Naive B cell (primary cell): ENCODE data around the gene KAZN. TPM values are rescaled to one million over a fixed set of nuclear protein-coding genes. Genes with fewer than 3 reads are reported as not detected.
A peak's percentile ranks its signal among the peaks of the same experiment; 100 is the strongest.

Experiments
- ATAC-seq, 2 donors: fragments of 150-1000 bp; cut with Tn5 transposase; 2 replicates each; pipeline ENCODE4 v1.10.0; 2021; ENCODE audit warnings: low read depth in 2 of 2, mild to moderate bottlenecking in 2 of 2, moderate library complexity in 2 of 2
- DNase-seq: peaks from one replicate; pipeline ENCODE4 v3.0.0; 2022
- H3K27ac Mint-ChIP-seq, 6 donors: one replicate each; pipeline ENCODE4 v1.8.0; 2020 to 2022; ENCODE audit warnings: mild to moderate bottlenecking in 6 of 6, mixed read lengths in 6 of 6, moderate library complexity in 5 of 6, inconsistent platforms in 2 of 6
- H3K27me3 Mint-ChIP-seq, 3 donors: one replicate each; pipeline ENCODE4 v1.8.0; 2021 to 2022; ENCODE audit warnings: mixed read lengths in 3 of 3, mild to moderate bottlenecking in 1 of 3
- H3K36me3 Mint-ChIP-seq, 2 donors: one replicate each; pipeline ENCODE4 v1.8.0; 2020 to 2022; ENCODE audit warnings: mixed read lengths in 2 of 2, inconsistent platforms in 1 of 2, mild to moderate bottlenecking in 1 of 2
- H3K4me1 Mint-ChIP-seq, 3 donors: one replicate each; pipeline ENCODE4 v1.8.0; 2020 to 2022; ENCODE audit warnings: mixed read lengths in 3 of 3, inconsistent platforms in 1 of 3, mild to moderate bottlenecking in 1 of 3, moderate library complexity in 1 of 3
- H3K4me3 Mint-ChIP-seq, 8 donors: one replicate each; pipeline ENCODE4 v1.8.0; 2020 to 2022; ENCODE audit warnings: mild to moderate bottlenecking in 8 of 8, mixed read lengths in 8 of 8, moderate library complexity in 8 of 8, inconsistent platforms in 2 of 8
- H3K9me3 Mint-ChIP-seq, 7 donors: one replicate each; pipeline ENCODE4 v1.8.0; 2020 to 2022; ENCODE audit warnings: mixed read lengths in 7 of 7, mild to moderate bottlenecking in 5 of 7, inconsistent platforms in 2 of 7, moderate library complexity in 1 of 7
- polyA plus RNA-seq, 6 donors: library from polyadenylated mRNA; unstranded; fragments of 300-500 nt; fragmentation: Illumina TruSeq; gene quantifications; one replicate each; pipeline ENCODE4 v1.2.3, GENCODE V29; 2021; ENCODE audit warnings: low read depth in 6 of 6

KAZN gene
- polyA plus RNA-seq, 6 donors from 2014 or later: 0.16 TPM; not detected in 5

GRCh38 chr1:15115542-15116330 lies 517.3 kb downstream of the KAZN start:
- no peaks in the 10 kb centered on the region for H3K36me3 Mint-ChIP-seq
- H3K27ac Mint-ChIP-seq: no peak overlapping the region
- ATAC-seq (no peak), DNase-seq (no peak)
- no peaks in the 10 kb centered on the region for H3K4me1 Mint-ChIP-seq
- no peak overlapping the region for H3K4me3 Mint-ChIP-seq
- peaks cover 0 to 5% (median 3%) of the 10 kb centered on the region in 3 donors for H3K27me3 Mint-ChIP-seq
- peaks cover 0 to 3% (median 0%) of the 10 kb centered on the region in 7 donors for H3K9me3 Mint-ChIP-seq

DNA sequence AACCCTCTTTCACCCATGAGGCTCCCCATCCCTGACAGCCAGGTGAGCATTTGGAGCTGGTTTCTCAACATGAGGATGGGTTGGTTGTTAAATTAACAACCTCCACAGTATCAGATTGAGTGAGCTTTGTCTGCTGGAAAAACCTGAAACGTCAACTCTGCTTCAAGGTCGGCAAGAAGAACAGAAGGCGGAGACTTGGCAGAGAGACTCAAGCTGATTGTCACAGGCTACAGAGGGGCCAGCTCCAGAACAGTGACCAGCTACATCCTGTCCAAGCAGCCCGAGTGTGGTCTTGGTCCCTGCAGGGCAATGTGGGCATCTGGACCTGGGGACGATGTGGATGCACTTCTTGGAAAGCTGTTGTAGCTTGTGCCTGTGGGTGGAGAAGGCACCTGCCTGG lies 518.5 kb downstream of the KAZN start:
- H3K9me3 Mint-ChIP-seq: peaks cover 0 to 3% (median 0%) of the 10 kb centered on the region in 7 donors
- ATAC-seq (no peak), DNase-seq (no peak)
- no peak overlapping the region for H3K27ac Mint-ChIP-seq
- no peak overlapping the region for H3K4me3 Mint-ChIP-seq
- H3K36me3 Mint-ChIP-seq: no peaks in the 10 kb centered on the region
- H3K4me1 Mint-ChIP-seq: no peaks in the 10 kb centered on the region
- H3K27me3 Mint-ChIP-seq: peaks cover 0 to 5% (median 3%) of the 10 kb centered on the region in 3 donors

- no peaks in the 10 kb centered on the region for H3K4me1 Mint-ChIP-seq
- no peak for ATAC-seq
- H3K4me3 Mint-ChIP-seq: no peak overlapping the region
- no peak overlapping the region for H3K27ac Mint-ChIP-seq
- H3K9me3 Mint-ChIP-seq: peaks cover 0 to 3% (median 0%) of the 10 kb centered on the region in 7 donors
- H3K27me3 Mint-ChIP-seq: peaks cover 0 to 5% (median 3%) of the 10 kb centered on the region in 3 donors
- DNase-seq: no peak
- no peaks in the 10 kb centered on the region for H3K36me3 Mint-ChIP-seq
These were observed 519.3 kb downstream of the KAZN start for GRCh38 chr1:15117671-15118325.

DNA sequence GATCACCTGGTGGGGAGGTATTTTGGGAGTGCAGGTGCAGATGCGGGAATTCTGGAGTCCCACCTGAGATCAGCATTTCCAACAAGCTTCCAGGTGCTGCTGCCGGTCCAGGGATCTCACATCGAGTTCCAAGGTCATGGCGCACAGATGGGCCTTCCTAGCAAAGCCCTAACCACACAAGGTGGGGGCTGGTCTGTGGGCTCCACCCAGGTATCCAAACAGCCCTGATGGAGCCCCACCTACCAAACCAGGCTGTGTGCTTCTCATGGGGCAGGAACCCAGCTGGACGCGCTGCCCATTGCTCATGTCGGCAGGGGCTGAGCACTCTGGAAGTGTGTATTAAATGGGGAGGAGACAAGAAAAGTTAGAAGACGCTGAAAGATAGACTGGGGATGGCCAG lies 520.1 kb downstream of the KAZN start:
- no peak for ATAC-seq
- Mint-ChIP-seq H3K27me3 (peaks cover 0 to 5% (median 3%) of the 10 kb centered on the region in 3 donors), H3K9me3 (peaks cover 0 to 3% (median 0%) of the 10 kb centered on the region in 7 donors), H3K36me3 (no peaks in the 10 kb centered on the region), H3K4me1 (no peaks in the 10 kb centered on the region), H3K4me3 (no peak overlapping the region), H3K27ac (no peak overlapping the region)
- no peak for DNase-seq

DNA sequence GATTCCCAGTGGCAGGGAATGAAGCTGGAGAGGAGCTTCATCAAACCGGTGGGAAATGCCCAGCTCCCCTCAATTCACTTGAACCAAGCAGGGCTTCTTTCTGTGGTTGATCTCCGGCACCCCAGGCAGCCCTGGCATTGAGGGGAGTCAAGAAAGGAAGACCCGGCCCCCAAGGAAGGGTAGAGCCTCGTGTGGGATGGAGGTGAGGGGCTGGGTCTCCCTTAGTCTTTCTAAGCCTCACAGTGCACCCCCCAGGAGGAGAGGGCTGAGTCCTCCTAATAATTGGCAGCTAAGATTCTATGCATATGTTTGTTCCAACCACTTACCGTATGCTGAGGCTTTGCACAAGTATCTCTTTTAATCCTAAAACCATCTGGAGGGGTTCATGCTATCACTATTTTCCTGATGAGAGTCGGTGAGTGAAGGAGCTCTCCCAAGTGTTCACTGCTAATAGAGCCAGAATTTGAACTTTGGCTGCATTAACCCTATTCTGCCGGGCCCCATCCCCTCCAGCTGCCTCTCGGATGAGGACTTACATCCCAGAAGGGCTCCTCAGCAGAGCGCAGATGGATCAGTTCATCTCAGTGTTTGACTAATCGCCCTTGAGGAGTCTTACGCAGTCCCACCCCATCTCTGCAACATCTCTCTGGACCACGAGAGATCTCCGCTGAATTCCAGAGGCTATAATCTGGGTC lies 521.9 kb downstream of the KAZN start:
- peaks cover 3 to 5% (median 5%) of the 10 kb centered on the region in 3 donors for H3K27me3 Mint-ChIP-seq
- no peak overlapping the region for H3K27ac Mint-ChIP-seq
- DNase-seq: no peak
- no peak overlapping the region for H3K4me3 Mint-ChIP-seq
- no peaks in the 10 kb centered on the region for H3K36me3 Mint-ChIP-seq
- no peak for ATAC-seq
- H3K4me1 Mint-ChIP-seq: no peaks in the 10 kb centered on the region
- peaks cover 0 to 3% (median 0%) of the 10 kb centered on the region in 7 donors for H3K9me3 Mint-ChIP-seq

- Mint-ChIP-seq H3K27ac (no peak overlapping the region), H3K9me3 (peaks cover 0 to 3% (median 0%) of the 10 kb centered on the region in 7 donors), H3K4me3 (no peak overlapping the region), H3K4me1 (no peaks in the 10 kb centered on the region), H3K27me3 (peaks cover 0 to 12% (median 5%) of the 10 kb centered on the region in 3 donors), H3K36me3 (no peaks in the 10 kb centered on the region)
- no peak for ATAC-seq
- DNase-seq: no peak
These were observed 523.8 kb downstream of the KAZN start for GRCh38 chr1:15122331-15122730.

GRCh38 chr1:15123270-15123669 lies 524.8 kb downstream of the KAZN start:
- no peaks in the 10 kb centered on the region for H3K36me3 Mint-ChIP-seq
- no peak overlapping the region for H3K27ac Mint-ChIP-seq
- peaks cover 0 to 3% (median 0%) of the 10 kb centered on the region in 7 donors for H3K9me3 Mint-ChIP-seq
- H3K4me1 Mint-ChIP-seq: no peaks in the 10 kb centered on the region
- peak overlapping the region in 1 of 8 donors; percentile 60 for H3K4me3 Mint-ChIP-seq
- H3K27me3 Mint-ChIP-seq: peaks cover 0 to 20% (median 5%) of the 10 kb centered on the region in 3 donors
- DNase-seq (no peak), ATAC-seq (no peak)

DNA sequence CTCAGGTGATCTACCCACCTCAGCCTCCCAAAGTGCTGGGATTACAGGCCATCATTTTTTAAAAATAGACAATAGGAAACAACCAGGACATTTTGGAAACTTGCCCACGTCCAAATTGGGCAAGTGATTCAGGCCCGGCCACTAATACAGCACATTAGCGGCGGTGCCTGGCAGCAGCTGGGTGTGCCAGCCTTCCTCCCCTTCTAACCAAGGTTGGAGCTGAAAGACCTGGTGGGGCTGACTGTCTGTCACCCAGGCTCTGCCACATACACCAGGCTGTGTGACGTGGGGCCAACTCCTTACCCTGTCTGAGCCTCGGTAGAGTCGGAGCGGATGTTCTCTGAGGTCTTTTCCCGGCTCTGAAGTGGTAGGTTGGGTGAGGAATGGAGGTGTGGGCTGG lies 525.4 kb downstream of the KAZN start:
- Mint-ChIP-seq H3K9me3 (peaks cover 0 to 3% (median 0%) of the 10 kb centered on the region in 7 donors), H3K4me3 (no peak overlapping the region), H3K4me1 (no peaks in the 10 kb centered on the region), H3K36me3 (no peaks in the 10 kb centered on the region), H3K27ac (no peak overlapping the region), H3K27me3 (peaks cover 0 to 20% (median 5%) of the 10 kb centered on the region in 3 donors)
- no peak for ATAC-seq
- DNase-seq: no peak

- Mint-ChIP-seq H3K4me3 (no peak overlapping the region), H3K27me3 (peaks cover 0 to 25% (median 2%) of the 10 kb centered on the region in 3 donors), H3K9me3 (peaks cover 0 to 3% (median 2%) of the 10 kb centered on the region in 7 donors), H3K27ac (no peak overlapping the region), H3K4me1 (no peaks in the 10 kb centered on the region), H3K36me3 (peaks cover 0 to 4% of the 10 kb centered on the region in 2 donors)
- DNase-seq: no peak
- no peak for ATAC-seq
These were observed 526.0 kb downstream of the KAZN start for GRCh38 chr1:15124362-15125100.

DNA sequence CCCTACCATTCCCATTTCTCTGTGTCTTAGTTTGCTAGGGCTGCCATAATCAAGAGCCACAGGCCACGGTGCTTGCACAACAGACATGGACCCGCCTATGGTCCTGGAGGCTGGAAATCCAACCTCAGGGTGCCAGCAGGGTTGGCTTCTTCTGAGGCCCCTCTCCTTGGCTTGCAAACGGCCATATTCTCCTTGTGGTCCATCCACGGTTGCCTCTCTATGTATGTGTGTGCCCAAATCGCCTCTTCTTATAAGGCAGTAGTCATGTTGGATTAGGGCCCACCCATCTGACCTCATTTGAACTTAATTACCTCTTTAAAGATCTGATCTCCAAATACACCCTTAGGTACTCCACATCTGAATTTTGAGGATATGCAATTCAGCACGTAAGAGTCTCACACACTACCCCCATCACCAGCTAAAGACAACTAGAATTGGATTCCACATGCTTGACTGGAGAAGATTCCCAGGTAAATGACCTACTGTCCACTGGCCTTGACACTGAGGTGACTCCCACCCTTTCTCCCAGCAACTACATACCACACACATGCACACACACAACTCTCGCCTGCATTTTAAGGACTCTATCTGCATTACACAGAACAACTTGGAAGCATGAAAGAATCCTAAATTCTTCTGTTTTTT lies 526.7 kb downstream of the KAZN start:
- Mint-ChIP-seq H3K4me3 (no peak overlapping the region), H3K27ac (no peak overlapping the region), H3K9me3 (peaks cover 0 to 7% (median 4%) of the 10 kb centered on the region in 7 donors), H3K4me1 (no peaks in the 10 kb centered on the region), H3K27me3 (peaks cover 0 to 26% (median 0%) of the 10 kb centered on the region in 3 donors), H3K36me3 (peaks cover 0 to 6% of the 10 kb centered on the region in 2 donors)
- no peak for DNase-seq
- ATAC-seq: no peak

- Mint-ChIP-seq H3K9me3 (peaks cover 0 to 7% (median 4%) of the 10 kb centered on the region in 7 donors), H3K4me3 (no peak overlapping the region), H3K36me3 (peaks cover 0 to 6% of the 10 kb centered on the region in 2 donors), H3K4me1 (no peaks in the 10 kb centered on the region), H3K27me3 (peaks cover 8 to 42% (median 13%) of the 10 kb centered on the region in 3 donors), H3K27ac (no peak overlapping the region)
- ATAC-seq: no peak
- DNase-seq: no peak
These were observed 529.6 kb downstream of the KAZN start for GRCh38 chr1:15128077-15128476.

- H3K4me3 Mint-ChIP-seq: no peak overlapping the region
- H3K36me3 Mint-ChIP-seq: peaks cover 0 to 6% of the 10 kb centered on the region in 2 donors
- H3K9me3 Mint-ChIP-seq: peaks cover 0 to 7% (median 4%) of the 10 kb centered on the region in 7 donors
- H3K4me1 Mint-ChIP-seq: no peaks in the 10 kb centered on the region
- peaks cover 14 to 48% (median 18%) of the 10 kb centered on the region in 3 donors for H3K27me3 Mint-ChIP-seq
- H3K27ac Mint-ChIP-seq: no peak overlapping the region
- ATAC-seq (peak; percentile 46 to 48), DNase-seq (peak; percentile 11)
These were observed 530.2 kb downstream of the KAZN start for GRCh38 chr1:15128520-15129313.
